ENCODE data around the gene GIPC3.

GIPC3 gene

GRCh38 chr19:3585301-3586126 lies at the start of gene GIPC3:
Gene GIPC3 (plus strand): TSS chr19:3585478. CDS start chr19:3585598, 120 bp downstream.
- DNase-seq: no peak

- DNase-seq: no peak
Observed at GRCh38 chr19:3535563-3535965, 49.7 kb upstream of the GIPC3 start.

GRCh38 chr19:3535981-3536380 lies 49.3 kb upstream of the GIPC3 start:
- DNase-seq: no peak

DNA sequence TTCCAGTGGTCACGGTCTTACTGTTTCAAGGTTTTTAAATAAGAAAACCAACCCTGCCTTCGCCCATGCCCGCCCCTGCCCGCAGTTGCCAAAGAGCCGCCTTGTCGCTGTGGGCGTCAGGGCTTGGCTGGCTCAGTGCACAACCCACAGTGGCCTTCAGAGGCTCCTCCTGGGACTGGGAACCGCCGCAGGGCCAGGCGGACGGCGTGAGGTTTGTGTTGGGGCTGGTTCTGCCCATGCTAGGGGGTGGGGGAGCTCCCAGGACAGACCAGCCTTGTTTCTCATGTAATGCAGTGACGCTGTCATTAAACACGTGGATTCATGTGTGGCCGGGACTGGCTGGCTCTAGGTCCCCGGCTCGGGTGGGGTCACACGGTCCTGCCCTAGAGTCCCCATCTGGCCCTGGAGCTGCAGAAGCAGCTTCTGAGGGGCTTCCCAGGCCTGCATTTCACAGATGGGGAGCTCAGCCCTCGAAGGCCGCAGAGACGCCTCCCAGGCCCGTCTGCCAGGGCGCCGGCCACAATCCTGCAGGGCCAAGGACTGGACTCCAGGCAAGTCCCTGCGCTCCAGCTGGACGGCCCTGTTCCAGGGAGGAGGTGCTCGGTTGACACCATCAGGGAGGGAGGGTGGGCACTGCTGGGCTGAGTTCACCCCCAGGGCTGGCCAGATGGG lies 48.7 kb upstream of the GIPC3 start:
- DNase-seq: no peak

DNA sequence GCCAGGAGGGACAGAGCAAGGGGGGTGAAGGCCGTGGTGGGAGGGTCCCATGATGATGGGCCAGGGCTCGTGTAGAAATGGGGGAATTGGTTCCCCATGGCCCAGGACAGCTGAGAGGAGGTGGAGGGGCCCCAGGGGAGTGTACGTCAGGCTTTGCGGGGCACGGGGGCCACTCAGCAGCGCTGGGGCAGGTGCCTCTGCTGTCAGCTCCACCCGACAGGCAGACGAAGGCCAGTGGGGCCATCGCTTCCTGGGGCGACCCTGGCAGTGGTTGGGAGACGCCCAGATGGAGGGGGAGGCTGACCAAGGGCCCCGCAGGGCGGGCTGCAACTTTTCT lies 48.2 kb upstream of the GIPC3 start:
- DNase-seq: no peak

- DNase-seq: no peak
Observed at GRCh38 chr19:3537438-3538240, 47.6 kb upstream of the GIPC3 start.

- no peak for DNase-seq
Observed at GRCh38 chr19:3538258-3538929, 46.9 kb upstream of the GIPC3 start.

DNA sequence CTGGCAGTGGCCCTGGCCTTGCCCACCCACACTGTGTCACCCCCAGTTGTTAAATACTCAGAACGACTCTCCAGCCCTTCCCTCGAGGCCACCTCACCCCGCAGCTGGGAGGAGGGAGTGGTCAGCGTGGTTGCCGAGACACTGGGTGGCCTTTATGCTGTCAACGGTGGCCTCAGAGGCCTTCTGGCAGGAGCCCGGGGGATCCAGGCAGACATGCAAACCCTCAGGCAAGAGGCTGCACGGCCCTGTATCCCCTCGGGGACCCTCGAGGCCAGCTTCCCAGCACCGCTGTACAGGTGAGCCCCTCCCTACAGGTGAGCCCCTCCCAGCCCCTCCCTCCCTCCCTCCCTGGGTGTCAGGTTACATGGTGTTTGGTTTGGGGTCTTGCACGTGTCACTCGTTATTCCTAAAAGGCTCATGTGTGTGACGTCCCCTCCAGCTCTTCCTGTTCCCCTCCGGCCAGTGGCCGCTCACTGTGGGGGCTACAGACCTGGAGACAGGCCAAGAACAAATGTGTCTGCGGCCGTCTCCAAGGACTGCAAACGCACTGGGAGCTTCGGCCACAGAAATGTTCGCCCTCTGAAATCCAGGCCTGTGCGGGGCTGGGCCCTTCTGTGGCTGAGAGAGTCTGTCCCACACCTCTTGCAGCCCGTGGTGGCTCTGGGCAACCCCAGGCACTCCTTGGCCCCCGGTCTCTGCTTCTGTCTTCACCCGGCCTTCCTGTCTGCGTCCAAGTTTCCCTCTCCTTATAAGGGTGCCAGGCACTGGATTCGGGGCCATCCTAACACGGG lies 46.1 kb upstream of the GIPC3 start, which contains the start of gene TEKTIP1:
TSS of gene TEKTIP1 (plus strand) at position 210 of the 791 bp plus-strand sequence. CDS start at position 214, 4 bp downstream.
- no peak for DNase-seq

- DNase-seq: no peak
Observed at GRCh38 chr19:3539756-3540118, 45.5 kb upstream of the GIPC3 start.

DNA sequence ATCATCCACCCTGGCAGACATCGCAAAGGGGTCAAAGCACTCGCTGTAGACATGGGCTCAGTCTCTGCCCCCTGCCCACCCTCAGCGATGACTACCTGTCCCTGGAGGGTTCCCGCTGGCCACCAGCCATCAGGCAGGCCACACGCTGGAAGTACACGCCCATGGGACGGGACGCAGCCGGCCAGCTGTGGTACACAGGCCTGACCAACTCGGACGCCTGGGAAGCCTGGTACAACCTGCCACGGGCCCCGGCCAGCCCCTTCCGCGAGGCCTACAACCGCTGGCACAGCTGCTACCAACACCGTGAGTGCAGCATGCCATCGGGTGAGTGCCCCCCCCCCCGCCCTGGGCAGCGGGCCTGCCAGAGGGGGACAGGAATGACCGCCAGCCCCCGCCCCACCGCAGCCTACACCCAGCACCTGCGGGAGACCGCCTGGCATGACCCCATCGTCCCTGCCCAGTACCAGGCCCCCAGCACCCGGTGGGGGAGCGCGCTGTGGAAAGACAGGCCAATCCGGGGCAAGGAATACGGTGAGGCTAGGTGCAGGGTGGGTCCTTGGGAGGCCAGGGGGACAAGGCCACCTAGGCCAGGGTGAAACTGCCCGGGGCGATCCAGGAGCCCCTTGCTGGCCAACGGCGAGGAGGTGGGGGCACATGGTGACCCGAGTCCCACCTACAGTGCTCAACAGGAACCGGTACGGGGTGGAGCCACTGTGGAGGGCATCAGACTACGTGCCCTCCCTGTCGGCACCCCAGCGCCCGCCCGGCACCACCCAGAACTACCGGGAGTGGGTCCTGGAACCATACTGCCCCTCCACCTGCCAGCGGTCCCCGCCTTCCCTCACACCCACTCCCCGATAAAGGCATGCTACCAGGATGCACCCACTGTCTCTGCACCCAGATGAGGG lies 41.9 kb upstream of the GIPC3 start:
- no peak for DNase-seq

DNA sequence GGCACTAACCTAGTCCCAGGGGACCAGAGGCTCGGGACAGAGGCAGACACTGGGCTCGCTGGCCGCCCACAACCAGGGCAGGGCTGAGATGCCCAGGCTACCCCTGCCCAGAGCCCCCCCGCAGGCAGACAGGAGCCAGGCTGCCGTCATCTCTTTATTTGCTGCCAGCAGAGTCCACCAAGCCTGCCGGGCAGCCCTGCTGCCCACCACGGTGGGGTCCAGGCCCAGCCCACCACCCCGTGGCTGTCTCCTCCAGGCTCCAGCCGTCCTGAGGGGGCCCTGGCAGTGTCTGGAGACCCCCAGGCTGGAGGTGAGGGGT lies 41.3 kb upstream of the GIPC3 start:
- DNase-seq: no peak

DNA sequence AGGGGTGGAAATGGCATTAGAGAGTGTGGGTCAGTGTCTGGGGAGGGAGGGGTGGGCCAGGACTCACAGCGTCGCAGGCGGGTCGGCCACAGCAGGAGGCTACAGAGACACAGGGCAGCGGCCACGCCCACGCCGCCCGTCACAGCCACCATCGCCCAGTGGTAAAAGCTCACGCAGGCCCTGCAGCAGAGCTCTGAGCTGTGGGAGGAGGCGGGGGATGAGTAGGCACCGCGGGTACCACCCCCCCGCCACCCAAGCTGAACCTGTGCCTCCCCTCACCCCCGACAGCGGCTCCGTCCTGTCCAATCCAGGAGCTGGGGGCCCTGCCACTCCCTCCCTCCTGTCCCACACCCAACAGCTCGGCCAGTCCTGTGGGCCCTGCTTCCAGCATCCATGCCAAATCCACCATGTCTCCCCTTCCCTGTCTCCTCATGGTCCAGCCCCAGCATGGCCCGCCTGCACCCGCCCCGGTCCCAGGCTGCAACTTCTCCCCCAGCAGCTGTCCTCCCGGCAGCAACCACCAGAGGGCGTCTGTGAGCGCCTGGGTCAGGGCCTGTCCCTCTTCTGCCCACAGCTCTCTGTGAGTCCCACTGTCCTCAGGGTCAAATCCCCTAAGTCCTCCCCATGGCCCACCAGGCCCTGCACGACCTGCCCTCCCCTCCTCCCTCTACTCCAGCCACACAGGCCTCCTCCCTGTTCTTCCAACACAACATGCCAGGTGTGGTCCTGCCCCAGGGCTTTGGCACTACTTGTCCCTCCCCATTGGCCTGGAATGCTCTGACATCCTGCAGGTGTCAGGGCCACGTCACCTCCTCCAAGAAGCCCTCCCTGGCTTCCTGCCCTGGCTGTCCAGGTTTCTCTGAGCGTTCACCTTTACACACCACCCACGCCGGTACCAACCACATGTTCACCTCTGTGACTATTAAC lies 40.3 kb upstream of the GIPC3 start:
- DNase-seq: no peak

- DNase-seq: no peak
Observed at GRCh38 chr19:3545669-3546034, 39.6 kb upstream of the GIPC3 start.

DNA sequence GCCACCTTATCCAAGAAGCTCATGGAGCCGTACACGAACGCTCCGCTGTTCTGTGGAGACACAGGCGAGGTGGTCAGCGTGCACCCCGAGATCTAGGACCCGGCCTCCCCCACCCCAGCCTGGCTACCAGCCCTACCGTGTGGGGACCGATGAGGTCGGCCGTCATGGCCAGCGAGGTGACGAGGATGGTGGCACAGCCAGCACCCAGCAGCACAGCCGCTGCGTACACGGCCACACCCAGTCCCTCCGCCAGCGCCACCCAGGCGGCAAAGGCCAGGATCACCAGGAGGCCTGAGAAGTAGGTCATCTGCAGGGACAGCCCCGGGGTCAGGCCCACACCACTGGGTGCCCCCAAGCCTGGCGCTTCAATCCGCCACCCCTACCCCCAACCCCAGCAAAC lies 39.2 kb upstream of the GIPC3 start:
- no peak for DNase-seq

GRCh38 chr19:3547301-3547731 lies 38.0 kb upstream of the GIPC3 start:
- no peak for DNase-seq

DNA sequence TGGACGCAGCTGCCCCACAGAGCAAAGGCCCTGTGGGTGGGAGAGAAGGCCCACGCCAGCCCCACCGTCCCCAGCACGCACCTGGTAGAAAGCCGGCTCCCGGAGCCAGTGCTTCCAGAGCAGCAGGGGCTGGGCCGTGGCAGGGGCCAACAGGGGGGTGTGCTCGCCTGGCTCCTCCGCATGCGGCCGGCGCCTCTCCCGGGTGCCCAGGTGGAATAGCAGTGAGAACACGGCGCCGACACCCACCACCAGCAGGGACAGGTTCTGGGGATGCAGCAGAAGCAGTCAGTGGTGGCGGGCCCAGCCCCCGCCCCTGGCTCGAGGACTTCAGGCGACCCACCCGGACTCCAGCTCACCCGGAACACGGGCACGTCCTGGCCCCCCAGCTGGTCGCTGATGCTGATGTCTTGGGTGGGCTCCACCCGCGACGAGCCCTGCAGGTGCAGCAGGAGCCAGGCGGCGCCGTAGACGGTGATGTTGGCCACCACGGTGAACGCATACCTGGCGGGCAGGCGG lies 37.5 kb upstream of the GIPC3 start:
- no peak for DNase-seq

DNA sequence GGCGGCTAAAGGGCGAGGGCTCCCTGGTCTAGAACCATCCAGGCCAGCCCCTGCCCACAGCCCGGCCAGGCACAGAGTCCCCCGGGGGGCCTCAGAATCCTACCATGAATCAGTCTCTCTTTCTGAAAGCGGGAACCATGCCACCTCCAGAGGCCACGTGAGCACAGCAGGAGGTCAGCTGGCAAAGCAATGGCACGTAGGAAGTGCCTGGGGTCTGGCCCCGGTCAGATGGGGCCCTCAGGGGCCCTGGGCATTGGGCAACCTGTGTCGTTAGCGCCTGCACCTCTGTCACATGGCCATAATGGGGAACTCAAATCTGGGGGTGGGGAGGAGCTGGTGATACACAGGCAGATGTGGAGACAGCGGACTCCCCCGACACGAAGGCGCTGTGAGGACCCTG lies 36.7 kb upstream of the GIPC3 start:
- no peak for DNase-seq

DNA sequence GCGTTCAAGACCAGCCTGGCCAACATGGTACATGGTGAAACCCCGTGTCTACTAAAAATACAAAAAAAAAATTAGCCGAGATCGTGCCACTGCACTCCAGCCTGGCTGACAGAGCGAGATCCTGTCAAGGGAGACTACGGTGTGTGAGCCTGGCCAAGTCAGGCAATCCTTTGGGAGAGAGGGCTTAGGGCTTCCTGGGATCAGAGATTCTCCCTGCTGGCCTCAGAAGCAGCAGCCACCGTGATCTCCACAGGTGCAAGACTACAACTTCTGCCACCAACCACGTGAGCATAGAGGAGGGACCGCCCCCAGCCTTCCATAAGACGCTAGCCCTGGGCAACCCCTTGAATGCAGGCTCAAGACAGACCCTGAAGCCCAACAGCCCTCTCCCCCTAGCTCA lies 35.5 kb upstream of the GIPC3 start:
- DNase-seq: no peak

DNA sequence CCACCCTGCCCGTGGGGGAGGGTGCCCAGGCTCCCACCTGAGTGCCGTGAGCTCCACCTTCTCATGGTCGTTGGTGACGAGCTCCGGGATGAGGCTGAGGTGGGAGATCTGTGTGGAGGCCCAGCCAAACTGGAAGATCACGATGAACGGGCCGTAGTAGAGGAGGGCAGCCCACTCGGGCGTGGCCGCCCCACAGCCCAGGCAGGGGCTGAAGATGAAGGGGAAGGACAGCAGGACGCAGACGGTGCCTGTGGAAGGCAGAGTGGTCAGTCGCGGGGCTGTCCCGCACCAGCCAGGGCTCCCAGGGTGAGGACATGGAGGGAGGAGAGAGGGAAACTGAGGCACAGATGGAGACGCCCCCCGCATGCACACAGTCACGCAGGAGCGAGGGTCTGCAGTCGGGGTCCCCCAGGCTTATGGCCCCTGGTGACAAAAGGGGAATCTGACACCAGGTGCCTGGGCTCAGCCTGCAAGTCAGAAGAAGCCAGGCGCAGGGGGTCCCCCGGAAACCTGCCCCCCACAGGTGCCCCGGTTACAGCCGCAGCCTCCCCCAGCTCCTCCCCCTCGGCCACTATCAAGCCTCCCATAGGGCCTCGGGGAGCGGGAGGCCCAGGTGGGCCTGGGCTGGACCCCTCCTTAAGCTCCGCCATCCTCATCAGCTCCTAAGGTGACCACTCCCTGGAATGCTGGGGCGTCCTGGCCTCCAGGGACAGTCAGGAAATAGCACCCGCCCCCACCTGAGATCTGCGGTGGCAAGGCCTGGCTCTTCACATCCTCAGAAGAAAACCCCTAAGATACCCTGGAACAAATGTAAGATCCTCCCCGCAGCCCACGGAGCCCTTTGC lies 34.1 kb upstream of the GIPC3 start:
- no peak for DNase-seq
